Measurements from ENCODE around the gene UCK2. TPM values are rescaled to one million over a fixed set of nuclear protein-coding genes. Genes with fewer than 3 reads are reported as not detected.

Gene UCK2
- total RNA-seq, 1 donor from 2014 or later: 49.4 TPM

- Histone ChIP-seq H3K9me3 (no peaks in the 10 kb centered on the region), H3K4me3 (no peak overlapping the region), H3K4me1 (peaks cover 8% of the 10 kb centered on the region), H3K36me3 (no peaks in the 10 kb centered on the region), H3K27me3 (no peaks in the 10 kb centered on the region), H3K27ac (no peak overlapping the region)
- no peak for DNase-seq (ENCODE audit: extremely low spot score in 2 of 2)
- intact Hi-C loops (cut with DNase I): no loop called here
- no peak for TF ChIP-seq POLR2AphosphoS5 (IDR thresholded peaks at IDR 0.05; ENCODE audit: insufficient read depth in 1 of 2, low read depth in 1 of 2)
- no peak for TF ChIP-seq CTCF (IDR thresholded peaks at IDR 0.05)
- no peak for TF ChIP-seq POLR2A (IDR thresholded peaks at IDR 0.05)
Observed at GRCh38 chr1:165854101-165854845, 26.9 kb downstream of the UCK2 start.

- Histone ChIP-seq H3K27me3 (no peaks in the 10 kb centered on the region), H3K36me3 (no peaks in the 10 kb centered on the region), H3K4me3 (no peak overlapping the region), H3K4me1 (peaks cover 8% of the 10 kb centered on the region), H3K27ac (no peak overlapping the region), H3K9me3 (no peaks in the 10 kb centered on the region)
- no peak for DNase-seq (ENCODE audit: extremely low spot score in 2 of 2)
- intact Hi-C loops (cut with DNase I): no loop called here
- TF ChIP-seq POLR2A (IDR thresholded peaks at IDR 0.05) (no peak), CTCF (IDR thresholded peaks at IDR 0.05) (no peak), POLR2AphosphoS5 (IDR thresholded peaks at IDR 0.05; ENCODE audit: insufficient read depth in 1 of 2, low read depth in 1 of 2) (no peak)
Observed at GRCh38 chr1:165855010-165855838, 27.8 kb downstream of the UCK2 start.

DNA sequence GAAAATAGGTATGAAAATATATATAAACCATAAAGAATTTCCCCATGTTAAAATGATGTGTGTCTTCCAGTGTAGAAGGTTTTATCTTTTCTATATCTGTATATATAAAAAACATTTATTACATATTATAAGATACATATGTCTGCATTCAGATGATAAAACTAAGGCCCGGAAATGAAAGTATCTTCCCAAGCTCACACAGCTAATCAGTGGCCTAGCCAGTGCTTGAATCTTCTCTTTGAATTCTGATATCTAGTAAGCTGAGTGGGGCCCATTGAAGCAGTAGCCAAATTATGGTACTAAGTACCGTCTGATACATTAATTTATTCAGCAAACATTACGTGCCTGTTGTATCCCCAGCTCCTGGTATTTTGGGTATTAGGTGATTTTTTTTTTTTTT, 28.6 kb downstream of the UCK2 start:
- no peak for DNase-seq (ENCODE audit: extremely low spot score in 2 of 2)
- Histone ChIP-seq H3K27ac (no peak overlapping the region), H3K9me3 (no peaks in the 10 kb centered on the region), H3K4me3 (no peak overlapping the region), H3K36me3 (no peaks in the 10 kb centered on the region), H3K4me1 (peaks cover 8% of the 10 kb centered on the region), H3K27me3 (no peaks in the 10 kb centered on the region)
- no peak for TF ChIP-seq POLR2A (IDR thresholded peaks at IDR 0.05)
- TF ChIP-seq POLR2AphosphoS5 (IDR thresholded peaks at IDR 0.05; ENCODE audit: insufficient read depth in 1 of 2, low read depth in 1 of 2): no peak
- TF ChIP-seq CTCF (IDR thresholded peaks at IDR 0.05): no peak
- intact Hi-C loops (cut with DNase I): no loop called here

DNA sequence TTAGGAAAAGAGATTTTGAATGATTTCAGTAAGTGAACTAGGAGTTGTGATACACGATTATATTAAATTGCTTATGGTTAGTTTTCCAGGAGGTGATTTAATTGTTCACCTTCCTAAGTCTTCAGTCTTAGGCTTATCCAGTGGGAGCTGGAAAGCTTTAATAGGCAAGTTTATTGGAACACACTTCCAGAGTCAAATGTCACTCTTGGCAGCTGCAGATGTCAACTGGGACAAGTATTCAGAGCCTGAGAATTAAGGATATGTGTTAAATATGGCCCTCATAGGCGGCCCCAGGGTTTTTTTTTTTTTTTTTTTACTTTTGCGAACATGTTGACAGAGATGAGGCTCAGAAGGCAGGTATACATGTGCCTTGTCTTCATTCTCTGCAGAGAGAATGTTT, 29.2 kb downstream of the UCK2 start:
- intact Hi-C loops (cut with DNase I): no loop called here
- H3K4me1 ChIP-seq: peaks cover 8% of the 10 kb centered on the region
- H3K27ac ChIP-seq: no peak overlapping the region
- DNase-seq (ENCODE audit: extremely low spot score in 2 of 2): no peak
- no peaks in the 10 kb centered on the region for H3K9me3 ChIP-seq
- H3K4me3 ChIP-seq: no peak overlapping the region
- no peaks in the 10 kb centered on the region for H3K27me3 ChIP-seq
- H3K36me3 ChIP-seq: no peaks in the 10 kb centered on the region
- TF ChIP-seq POLR2A (IDR thresholded peaks at IDR 0.05): no peak
- no peak for TF ChIP-seq CTCF (IDR thresholded peaks at IDR 0.05)
- TF ChIP-seq POLR2AphosphoS5 (IDR thresholded peaks at IDR 0.05; ENCODE audit: insufficient read depth in 1 of 2, low read depth in 1 of 2): no peak
